K562 (cell line): ENCODE results near the gene EFR3B. TPM values are rescaled to one million over a fixed set of nuclear protein-coding genes. Genes with fewer than 3 reads are reported as not detected.

Experiments
- ATAC-seq: fragments of 200-7000 bp; cut with Tn5 transposase; 3 replicates; pipeline ENCODE4 v1.9.1; 2020; ENCODE audit warnings: moderate library complexity
- BruUV-seq: library from RNA; stranded (reverse); fragments of 400-500 nt; replicated peaks from 2 replicates; lab custom pipeline; 2021; lab: Mats Ljungman, UMichigan
- CTCF ChIA-PET: fragments of 300-600 bp; formaldehyde crosslinking; extraction: SDS; loops from one replicate; lab custom pipeline; 2021; ENCODE audit warnings: low intra/inter-chr PET ratio; lab: Yijun Ruan, JAX
- POLR2A ChIA-PET: fragments of 300-600, 350-650 bp; sonication (Branson Sonifier 250); formaldehyde crosslinking; extraction: SDS; loops from one replicate; lab custom pipeline; 2021; ENCODE audit warnings: antibody characterized with exemption, inconsistent platforms; lab: Yijun Ruan, JAX
- DNase-seq, 4 experiments: peaks; one replicate each; pipeline versions ENCODE4 v3.0.0 to v3.0.0-alpha.2; 2011 to 2018; ENCODE audit warnings: low spot score in 3 of 4, mixed read lengths in 3 of 4; ENCODE audit errors: extremely low read depth in 1 of 4
- FAIRE-seq: peaks from 2 replicates; lab custom pipeline; 2011; peaks lifted over from hg19 to GRCh38; lab: Jason Lieb, UNC
- H2AFZ ChIP-seq: 2 replicates; pipeline ENCODE4 v1.6.0; 2011; ENCODE audit warnings: low read depth, low read length, control low read depth, inconsistent platforms
- H3K27ac ChIP-seq: fragments of 200-600 bp; 3 replicates; pipeline ENCODE4 v1.8.0; 2011; ENCODE audit warnings: low read depth, mild to moderate bottlenecking, control low read depth, inconsistent platforms, low read length, moderate library complexity, mixed read lengths; ENCODE audit errors: extremely low read depth
- H3K27me3 ChIP-seq, 2 experiments: fragments of 300-600 bp in 1 of 2; 2 replicates in 1 of 2; 3 replicates in 1 of 2; pipeline versions ENCODE4 v1.6.0 to v1.8.0; 2011; ENCODE audit warnings: inconsistent platforms in 2 of 2, low read length in 2 of 2, mild to moderate bottlenecking in 1 of 2, mixed read lengths in 1 of 2, moderate library complexity in 1 of 2; ENCODE audit not compliant: control insufficient read depth in 2 of 2, insufficient read depth in 2 of 2
- H3K36me3 ChIP-seq: fragments of 300-600 bp; 3 replicates; pipeline ENCODE4 v1.8.0; 2011; ENCODE audit warnings: mild to moderate bottlenecking, low read length, inconsistent platforms; ENCODE audit not compliant: control insufficient read depth, insufficient read depth
- H3K4me1 ChIP-seq, 2 experiments: fragments of 200-600 bp in 1 of 2; replicated peaks in 1 of 2; 2 replicates in 1 of 2; 3 replicates in 1 of 2; pipeline versions ENCODE4 v1.5.1 to v1.8.0; 2011; ENCODE audit warnings: inconsistent platforms in 2 of 2, low read length in 2 of 2, mild to moderate bottlenecking in 1 of 2, mixed read lengths in 1 of 2, moderate library complexity in 1 of 2; ENCODE audit not compliant: control insufficient read depth in 2 of 2, insufficient read depth in 2 of 2
- H3K4me2 ChIP-seq: 2 replicates; pipeline ENCODE4 v1.6.1; 2011; ENCODE audit warnings: low read length, control low read depth, inconsistent platforms, mixed read lengths; ENCODE audit not compliant: insufficient read depth
- H3K4me3 ChIP-seq: fragments of 200-600 bp; sonication (generic), shearing (Covaris generic); 2 replicates; pipeline ENCODE4 v1.5.1; 2016; ENCODE audit warnings: control low read depth, inconsistent platforms
- H3K79me2 ChIP-seq: fragments of 200-600 bp; 3 replicates; pipeline ENCODE4 v1.8.0; 2011; ENCODE audit warnings: low read length, inconsistent platforms; ENCODE audit not compliant: control insufficient read depth, insufficient read depth
- H3K9ac ChIP-seq, 2 experiments: 2 replicates each; pipeline versions ENCODE4 v1.6.0 to v1.6.1; 2011; ENCODE audit warnings: low read depth in 2 of 2, low read length in 2 of 2, control low read depth in 1 of 2, inconsistent platforms in 1 of 2, mild to moderate bottlenecking in 1 of 2, mixed read lengths in 1 of 2; ENCODE audit not compliant: insufficient read depth in 1 of 2
- H3K9me1 ChIP-seq: one replicate; pipeline ENCODE4 v1.6.0; 2011; ENCODE audit warnings: inconsistent platforms, mild to moderate bottlenecking, low read length, moderate library complexity; ENCODE audit not compliant: control insufficient read depth, insufficient read depth
- H3K9me3 ChIP-seq: replicated peaks from 2 replicates; pipeline ENCODE4 v1.5.1; 2011; ENCODE audit warnings: low read depth, low read length, inconsistent platforms; ENCODE audit not compliant: control insufficient read depth, insufficient read depth
- H4K20me1 ChIP-seq: replicated peaks from 2 replicates; pipeline ENCODE4 v1.6.1; 2011; ENCODE audit warnings: low read length, inconsistent platforms, mixed read lengths; ENCODE audit not compliant: control insufficient read depth, insufficient read depth
- ELF1 ChIP-seq: fragments of 200-800 bp; sonication (Bioruptor generic); IDR thresholded peaks from 2 replicates; pipeline ENCODE4 v1.6.1; 2016; ENCODE audit warnings: missing genetic modification characterization, missing compliant biosample characterization
- ELK1 ChIP-seq: sonication (generic); formaldehyde crosslinking; IDR thresholded peaks from 2 replicates; pipeline ENCODE4 v1.8.1; 2022; ENCODE audit warnings: missing genetic modification reagents
- ESRRB ChIP-seq: fragments of 250-450 bp; sonication (Bioruptor Pico); IDR thresholded peaks from 2 replicates; pipeline ENCODE4 v1.5.0; 2020; ENCODE audit warnings: mild to moderate bottlenecking, moderate library complexity, borderline replicate concordance
- ETS2 ChIP-seq: IDR thresholded peaks from 2 replicates; pipeline ENCODE4 v1.6.1; 2016; ENCODE audit warnings: borderline replicate concordance, missing genetic modification characterization, mild to moderate bottlenecking, moderate library complexity, missing compliant biosample characterization; ENCODE audit not compliant: poor library complexity, severe bottlenecking
- HMG20B ChIP-seq: fragments of 250-450 bp; sonication (Bioruptor Pico); IDR thresholded peaks from 2 replicates; pipeline ENCODE4 v1.5.0; 2021; ENCODE audit warnings: mild to moderate bottlenecking
- HNRNPLL ChIP-seq: fragments of 200-400 bp; formaldehyde crosslinking; IDR thresholded peaks from 2 replicates; pipeline ENCODE4 v1.6.1; 2017; ENCODE audit warnings: low read length, low read depth, mild to moderate bottlenecking; ENCODE audit not compliant: poor library complexity, severe bottlenecking
- RBM25 ChIP-seq: fragments of 200-400 bp; formaldehyde crosslinking; IDR thresholded peaks from 2 replicates; pipeline ENCODE4 v1.6.1; 2018; ENCODE audit warnings: low read length, low read depth, moderate library complexity; ENCODE audit not compliant: severe bottlenecking
- SNRNP70 ChIP-seq: fragments of 200-400 bp; formaldehyde crosslinking; optimal IDR thresholded peaks from 2 replicates; pipeline ENCODE3; 2017; ENCODE audit warnings: low read depth, low read length
- TAF9B ChIP-seq: fragments of 450-650 bp; IDR thresholded peaks from 2 replicates; pipeline ENCODE4 v1.6.1; 2018; ENCODE audit warnings: mild to moderate bottlenecking; ENCODE audit not compliant: partially characterized antibody
- TEAD4 ChIP-seq, 2 experiments: sonication (generic) in 1 of 2; formaldehyde crosslinking in 1 of 2; IDR thresholded peaks; 2 replicates each; pipeline versions ENCODE4 v1.6.1 to v1.8.0; 2012 to 2022; ENCODE audit warnings: borderline replicate concordance in 1 of 2, inconsistent platforms in 1 of 2, low read length in 1 of 2, mild to moderate bottlenecking in 1 of 2, missing genetic modification reagents in 1 of 2
- THRAP3 ChIP-seq: fragments of 450-650 bp; IDR thresholded peaks from 2 replicates; pipeline ENCODE4 v1.6.1; 2016; ENCODE audit warnings: mild to moderate bottlenecking, inconsistent platforms, borderline replicate concordance
- ZNF445 ChIP-seq: fragments of 250-450 bp; sonication (Bioruptor Pico); IDR thresholded peaks from 2 replicates; pipeline ENCODE4 v1.4.0; 2020; ENCODE audit warnings: low read depth, mild to moderate bottlenecking, moderate library complexity
- WGBS: fragments of 100-300 bp; shearing (Covaris generic); methylation state at CpG from one replicate; pipeline ENCODE4 v1.1.6; 2016; ENCODE audit warnings: low coverage, mixed read lengths; ENCODE audit not compliant: insufficient coverage; ENCODE audit errors: missing lambda C conversion rate; 5-methylcytosine and 5-hydroxymethylcytosine counted together
- in situ Hi-C: fragments of 300-500 bp; cut with MboI; formaldehyde crosslinking; loops from 4 replicates; pipeline ENCODE4 v1.15.0; 2018; ENCODE audit warnings: inconsistent platforms, mixed read lengths
- intact Hi-C: fragments of 100-400 bp; cut with micrococcal nuclease; formaldehyde crosslinking; loops from 2 replicates; pipeline ENCODE4 v1.14.2; 2022
- polyA plus RNA-seq, 8 experiments: library from polyadenylated mRNA; depleted of rRNA in 4 of 8; stranded (reverse) in 5 of 8; unstranded in 3 of 8; fragments of >200 nt; fragmentation: Nextera tagmentation in 2 of 8; fragmentation: Illumina TruSeq in 1 of 8; extraction: Ambion mirVana in 2 of 8; extraction: Trizol in 1 of 8; gene quantifications; 2 replicates each; pipeline versions ENCODE4 v1.2.1 to v1.2.3, GENCODE V29; 2011 to 2014; ENCODE audit warnings: inconsistent platforms in 1 of 8, missing spikeins in 1 of 8
- total RNA-seq, 7 experiments: library from RNA; depleted of rRNA in 6 of 7; stranded (reverse); fragments of >200 nt in 6 of 7; fragmentation: Illumina TruSeq in 2 of 7; extraction: Trizol in 2 of 7; gene quantifications; 2 replicates each; pipeline versions ENCODE4 v1.2.1 to v1.2.3, GENCODE V29; 2011 to 2021; ENCODE audit warnings: low replicate concordance in 1 of 7
- TF ChIP-seq, protein P1 (sequence below): fragments of 250-450 bp; sonication (Bioruptor Pico); IDR thresholded peaks from 2 replicates; pipeline ENCODE4 v1.4.0; 2020

The EFR3B gene
- total and polyA plus RNA-seq, 9 of the 15 experiments (the other 6 are each of a cell fraction or from before 2014, with no cell fraction given): not detected

GRCh38 chr2:25073025-25073424, 31.1 kb downstream of the EFR3B start:
- 3% methylated on average over 5 of the region's 5 CpGs for WGBS
- ATAC-seq (no peak), DNase-seq (no peak), FAIRE-seq (no peak)
- ChIA-PET CTCF (no interaction called here), POLR2A (interaction anchor here (0.6 to 2.6 kb wide), 7 partner anchors 9 to 874 kb away, joined by 3 to 13 read pairs (median 4); no protein-coding TSS in a partner anchor)
- H3K36me3 ChIP-seq: no peaks in the 10 kb centered on the region
- in situ Hi-C loops (no loop called here), intact Hi-C loops (no loop called here)
- no peaks in the 10 kb centered on the region for H3K9me3 ChIP-seq
- H3K9ac ChIP-seq: no peak overlapping the region
- no peak overlapping the region for H3K4me2 ChIP-seq
- H3K27ac ChIP-seq: no peak overlapping the region
- peaks cover 13 to 56% of the 10 kb centered on the region in 2 experiments for H3K27me3 ChIP-seq
- no peak overlapping the region for H2AFZ ChIP-seq
- no TSS peak for BruUV-seq
- no peaks in the 10 kb centered on the region for H3K9me1 ChIP-seq
- H3K79me2 ChIP-seq: no peaks in the 10 kb centered on the region
- H3K4me3 ChIP-seq: no peak overlapping the region
- H4K20me1 ChIP-seq: no peaks in the 10 kb centered on the region
- TF ChIP-seq HNRNPLL: no peak
- no peak for TF ChIP-seq TAF9B
- TF ChIP-seq SNRNP70: no peak
- TF ChIP-seq, protein P1, sequence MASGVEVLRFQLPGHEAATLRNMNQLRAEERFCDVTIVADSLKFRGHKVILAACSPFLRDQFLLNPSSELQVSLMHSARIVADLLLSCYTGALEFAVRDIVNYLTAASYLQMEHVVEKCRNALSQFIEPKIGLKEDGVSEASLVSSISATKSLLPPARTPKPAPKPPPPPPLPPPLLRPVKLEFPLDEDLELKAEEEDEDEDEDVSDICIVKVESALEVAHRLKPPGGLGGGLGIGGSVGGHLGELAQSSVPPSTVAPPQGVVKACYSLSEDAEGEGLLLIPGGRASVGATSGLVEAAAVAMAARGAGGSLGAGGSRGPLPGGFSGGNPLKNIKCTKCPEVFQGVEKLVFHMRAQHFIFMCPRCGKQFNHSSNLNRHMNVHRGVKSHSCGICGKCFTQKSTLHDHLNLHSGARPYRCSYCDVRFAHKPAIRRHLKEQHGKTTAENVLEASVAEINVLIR: no peak
- no peak for TF ChIP-seq ELF1
- TF ChIP-seq ETS2: no peak
- no peak for TF ChIP-seq RBM25
- no peak for TF ChIP-seq THRAP3
- TF ChIP-seq TEAD4 (IDR thresholded peaks at IDR 0.05; ENCODE audit: low read length): no peak
- TF ChIP-seq TEAD4 (CRISPR knock-in tag; IDR thresholded peaks at IDR 0.05; ENCODE audit: borderline replicate concordance): no peak
- no peak for TF ChIP-seq ESRRB (CRISPR knock-in tag)
- TF ChIP-seq ELK1 (CRISPR knock-in tag): no peak
- TF ChIP-seq ZNF445 (CRISPR knock-in tag): no peak
- no peak for TF ChIP-seq HMG20B (CRISPR knock-in tag)
- H3K4me1 ChIP-seq: no peaks in the 10 kb centered on the region
